GM19035 (cell line): ENCODE data around the gene FILIP1L.

Experiments used
- ATAC-seq: cut with Tn5 transposase; IDR thresholded peaks from one replicate; pipeline ENCODE4 v1.9.1; 2021; ENCODE audit not compliant: unreplicated experiment

FILIP1L gene

DNA sequence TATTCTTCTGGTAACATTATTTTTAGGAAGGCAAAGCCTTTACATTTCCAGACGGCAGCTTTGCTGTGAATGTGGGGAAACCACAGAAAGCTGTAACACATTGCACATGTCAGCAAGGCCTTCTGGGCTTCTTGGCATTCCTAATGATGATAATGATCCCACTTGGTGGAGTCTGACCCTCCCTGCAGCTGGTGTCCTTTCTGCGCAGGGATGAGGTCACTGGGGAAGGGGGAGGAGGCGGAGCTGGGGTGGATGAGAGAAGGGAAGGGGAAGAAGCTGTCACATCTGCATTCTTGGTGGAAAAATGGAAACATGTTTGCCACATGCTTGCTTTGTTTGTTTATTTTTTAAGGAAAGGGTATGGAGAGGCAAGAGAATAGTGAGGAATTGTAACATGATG lies 68.6 kb downstream of the FILIP1L start:
- ATAC-seq: no peak

DNA sequence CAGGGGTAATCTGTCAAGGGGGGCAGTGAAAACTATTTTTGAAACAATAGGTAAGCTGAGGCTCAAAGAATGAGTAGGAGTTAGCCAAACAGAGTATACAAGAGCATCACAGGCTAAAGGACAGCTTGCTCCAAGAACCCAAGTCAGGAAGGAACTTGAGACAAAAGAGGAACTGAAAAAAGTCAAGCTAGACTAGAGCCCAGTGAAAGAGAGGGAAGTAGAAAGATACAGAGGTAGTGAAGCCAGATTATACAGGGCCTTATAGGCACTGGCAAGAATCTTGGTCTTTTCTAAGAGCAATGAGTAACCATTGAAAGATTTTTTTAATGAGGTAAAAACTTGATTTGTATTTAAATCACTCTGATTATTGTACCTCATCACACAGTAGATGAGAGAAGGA lies 69.9 kb downstream of the FILIP1L start:
- peak; percentile 76 for ATAC-seq

DNA sequence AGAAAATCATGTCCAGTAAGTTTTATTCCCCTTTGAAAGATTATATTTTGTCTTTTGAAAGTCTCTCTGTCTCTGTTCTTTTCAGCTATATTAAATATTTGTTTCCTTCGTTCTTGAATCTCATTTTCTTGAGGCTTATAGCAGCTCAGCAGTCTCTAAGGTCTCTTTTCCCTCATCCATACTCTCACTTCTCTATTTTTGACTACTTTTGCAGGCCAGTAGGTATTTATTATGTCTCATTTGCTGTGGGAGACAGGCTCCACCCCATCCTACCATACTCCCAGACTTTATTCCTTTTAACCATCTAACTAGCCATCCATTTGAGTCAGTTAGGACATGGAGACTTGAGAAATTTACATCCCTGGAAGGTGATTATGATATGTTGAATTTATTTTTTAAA lies 71.0 kb downstream of the FILIP1L start:
- ATAC-seq: no peak

DNA sequence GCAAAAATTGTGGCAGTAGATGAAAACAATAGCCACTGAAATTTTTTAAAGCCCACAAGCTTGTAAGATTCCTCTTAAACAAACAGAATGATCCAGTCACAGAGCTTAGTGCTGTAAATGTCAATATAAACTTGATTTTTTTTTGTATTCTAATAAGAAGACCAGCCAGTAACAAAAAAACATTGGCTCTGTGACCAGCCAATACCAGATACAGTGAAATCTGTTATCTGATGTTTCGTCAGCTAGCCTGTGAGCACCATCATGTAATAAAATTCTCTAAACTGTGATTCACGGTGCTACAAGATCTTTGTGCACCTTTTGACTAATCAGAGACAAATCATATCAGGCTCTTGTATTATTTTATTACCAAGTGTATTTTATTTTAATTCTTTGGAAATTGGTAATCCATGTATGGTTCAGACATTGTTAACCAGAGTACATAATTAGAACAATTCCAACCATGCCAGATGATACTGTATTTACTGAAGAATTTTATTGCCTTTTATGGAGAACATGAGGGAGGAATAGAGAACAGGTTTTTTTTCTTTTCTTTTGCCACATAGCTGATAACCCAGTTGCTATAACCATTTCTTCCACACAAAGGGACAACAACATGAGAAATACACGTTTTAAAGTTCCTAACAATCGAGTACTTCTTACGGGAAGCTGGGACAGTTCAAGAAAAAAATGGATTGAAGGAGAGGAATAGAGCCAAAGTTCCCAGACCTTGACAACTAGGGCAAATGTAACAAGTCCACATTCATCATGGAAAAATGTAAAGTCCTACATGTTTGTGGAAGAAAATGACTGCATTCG lies 71.9 kb downstream of the FILIP1L start:
- no peak for ATAC-seq

DNA sequence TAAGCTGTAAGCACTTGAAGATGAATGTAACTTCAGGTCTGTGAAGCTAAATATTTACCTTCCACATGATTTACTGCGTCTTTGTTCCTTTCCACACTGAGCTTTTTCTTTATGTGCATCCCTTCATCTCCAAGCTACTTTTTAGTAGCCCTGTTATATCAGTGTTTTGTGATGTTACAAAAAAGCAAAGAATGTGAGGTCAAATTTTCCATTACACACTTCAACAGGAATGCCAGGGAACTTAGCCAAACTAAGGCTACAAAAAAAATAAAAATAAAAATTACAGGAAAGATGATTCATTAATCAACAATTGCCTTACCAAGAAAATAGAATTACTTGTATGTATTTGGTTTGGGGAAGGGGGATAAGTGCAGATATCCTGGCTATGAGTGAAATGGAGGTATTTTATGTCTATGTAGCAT lies 73.0 kb downstream of the FILIP1L start:
- no peak for ATAC-seq

GRCh38 chr3:100040451-100041225 lies 73.7 kb downstream of the FILIP1L start:
- no peak for ATAC-seq

GRCh38 chr3:100039075-100039474 lies 75.2 kb downstream of the FILIP1L start:
- no peak for ATAC-seq

DNA sequence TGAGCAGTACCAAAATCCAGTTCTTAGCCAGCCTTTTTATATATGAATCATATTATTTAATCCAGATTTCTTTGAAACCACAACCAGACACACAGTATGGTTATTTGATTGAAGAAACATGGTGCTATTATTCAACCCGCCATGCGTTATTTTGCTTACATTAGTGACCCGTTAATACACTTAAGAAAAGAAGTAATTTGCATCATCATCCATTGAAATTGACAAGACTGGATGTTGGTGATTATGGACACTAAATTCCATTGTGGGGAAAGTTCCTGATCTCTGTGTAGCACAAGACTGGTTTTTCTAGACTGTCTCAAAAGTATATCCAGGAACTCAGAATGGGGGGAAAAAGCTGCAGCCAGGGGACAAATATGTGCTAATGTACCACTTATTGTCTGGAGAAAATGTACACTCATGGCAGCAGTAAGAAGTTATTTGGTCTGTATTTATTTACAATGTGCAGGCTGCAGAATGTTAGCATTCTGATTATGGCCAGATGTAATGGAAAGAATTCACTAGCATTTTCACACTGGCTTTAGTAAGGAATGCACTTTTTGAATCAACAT lies 80.3 kb downstream of the FILIP1L start:
- no peak for ATAC-seq

DNA sequence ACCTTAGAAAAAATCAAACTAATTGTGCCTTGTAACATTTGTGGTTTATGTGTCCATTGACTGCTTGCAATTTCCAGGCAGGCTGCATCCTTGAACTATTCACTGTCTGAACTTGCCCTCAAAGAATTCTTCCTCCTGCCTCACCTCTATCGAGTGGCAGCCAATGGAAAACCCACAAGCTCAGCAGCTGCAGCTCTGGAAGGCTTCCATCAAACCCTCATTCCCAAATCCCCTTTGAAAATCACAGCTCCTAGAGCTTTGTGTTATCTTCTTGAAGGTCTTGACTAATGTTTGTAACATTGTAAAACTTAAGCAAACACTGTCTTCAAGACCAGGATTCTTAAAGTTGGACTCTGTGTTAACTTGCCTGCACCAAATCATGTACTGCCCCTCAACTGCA lies 81.1 kb downstream of the FILIP1L start:
- ATAC-seq: no peak

DNA sequence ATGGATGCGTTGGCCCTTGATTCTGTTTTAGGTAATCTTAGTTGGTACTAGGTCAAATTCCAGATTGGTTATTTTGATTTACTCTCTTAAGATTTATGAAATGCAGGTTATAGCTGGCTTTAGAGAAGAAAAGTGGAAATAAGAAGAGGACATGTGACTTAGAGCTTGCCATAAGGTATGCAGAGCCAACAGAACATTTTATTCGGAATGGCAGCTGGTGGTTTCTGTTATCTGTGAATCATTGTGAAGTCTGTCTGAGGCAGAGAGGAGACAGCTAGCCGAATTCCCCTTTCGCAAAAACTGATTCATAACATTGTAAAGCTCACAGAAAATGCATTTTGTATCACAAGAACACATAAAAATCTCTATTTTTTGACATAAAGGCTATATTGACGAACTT lies 82.1 kb downstream of the FILIP1L start:
- ATAC-seq: no peak

DNA sequence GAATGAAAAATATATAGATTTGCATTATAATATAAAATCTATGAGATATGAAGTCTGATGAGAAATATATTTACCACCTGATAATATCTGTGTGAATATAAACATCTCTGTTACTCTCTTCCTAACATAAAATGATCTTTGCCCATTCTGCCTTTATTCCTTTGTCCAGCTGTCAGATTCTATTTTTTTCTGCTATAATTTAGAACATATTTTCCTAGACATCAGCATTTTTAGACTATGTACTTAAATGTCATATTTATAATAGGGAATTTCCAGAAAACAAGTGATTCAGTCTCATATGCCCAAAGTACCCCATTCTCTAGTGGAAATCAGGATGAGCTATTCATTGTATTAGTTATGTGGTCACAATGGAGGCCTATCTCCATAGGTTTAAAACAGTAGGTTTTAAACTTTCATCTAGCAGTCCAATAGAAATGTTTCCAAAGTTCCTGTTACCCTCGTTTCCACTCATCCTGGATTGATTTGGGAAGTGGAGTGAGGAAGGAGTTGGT lies 83.3 kb downstream of the FILIP1L start:
- ATAC-seq: no peak

GRCh38 chr3:100030346-100030745 lies 84.0 kb downstream of the FILIP1L start:
- ATAC-seq: no peak

DNA sequence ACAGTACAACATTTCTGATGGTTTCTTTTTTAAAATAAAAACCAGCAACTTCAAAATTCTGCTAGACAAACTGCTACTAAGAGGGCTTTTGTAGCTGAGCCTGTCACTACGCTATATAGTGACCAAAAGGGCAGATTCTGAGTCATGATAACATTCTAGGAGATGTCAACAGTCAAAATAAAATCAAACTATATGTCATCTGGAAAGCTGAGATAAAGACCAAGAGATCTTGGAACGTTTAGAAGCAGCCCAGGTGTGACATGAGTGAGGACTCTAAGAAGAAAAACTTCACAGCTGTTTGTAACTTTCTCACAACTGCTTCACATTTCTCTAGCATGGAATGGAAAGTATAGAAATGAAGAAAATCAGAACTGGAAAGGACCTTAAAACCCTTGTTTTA lies 84.6 kb downstream of the FILIP1L start:
- ATAC-seq: peak; percentile 58

GRCh38 chr3:100029052-100029451 lies 85.2 kb downstream of the FILIP1L start:
- no peak for ATAC-seq

DNA sequence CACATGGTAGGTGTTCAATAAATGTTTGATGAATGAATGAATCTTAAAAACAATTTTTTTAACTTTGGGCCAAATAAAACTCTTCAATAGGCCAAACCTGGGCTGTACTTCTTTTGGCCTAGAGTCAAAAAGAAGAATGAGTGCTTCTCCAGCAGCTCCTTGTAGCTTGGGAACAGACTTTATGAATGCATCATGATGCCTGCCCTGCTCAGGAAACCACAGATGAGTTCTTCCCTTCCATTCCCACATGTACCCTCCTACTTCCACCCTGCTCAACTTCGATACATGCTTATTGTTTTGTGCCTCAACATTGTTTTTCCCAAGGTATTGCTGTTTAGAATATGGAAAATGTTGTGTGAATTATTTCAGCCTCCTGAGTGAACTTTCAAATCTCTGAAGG lies 87.0 kb downstream of the FILIP1L start:
- no peak for ATAC-seq

DNA sequence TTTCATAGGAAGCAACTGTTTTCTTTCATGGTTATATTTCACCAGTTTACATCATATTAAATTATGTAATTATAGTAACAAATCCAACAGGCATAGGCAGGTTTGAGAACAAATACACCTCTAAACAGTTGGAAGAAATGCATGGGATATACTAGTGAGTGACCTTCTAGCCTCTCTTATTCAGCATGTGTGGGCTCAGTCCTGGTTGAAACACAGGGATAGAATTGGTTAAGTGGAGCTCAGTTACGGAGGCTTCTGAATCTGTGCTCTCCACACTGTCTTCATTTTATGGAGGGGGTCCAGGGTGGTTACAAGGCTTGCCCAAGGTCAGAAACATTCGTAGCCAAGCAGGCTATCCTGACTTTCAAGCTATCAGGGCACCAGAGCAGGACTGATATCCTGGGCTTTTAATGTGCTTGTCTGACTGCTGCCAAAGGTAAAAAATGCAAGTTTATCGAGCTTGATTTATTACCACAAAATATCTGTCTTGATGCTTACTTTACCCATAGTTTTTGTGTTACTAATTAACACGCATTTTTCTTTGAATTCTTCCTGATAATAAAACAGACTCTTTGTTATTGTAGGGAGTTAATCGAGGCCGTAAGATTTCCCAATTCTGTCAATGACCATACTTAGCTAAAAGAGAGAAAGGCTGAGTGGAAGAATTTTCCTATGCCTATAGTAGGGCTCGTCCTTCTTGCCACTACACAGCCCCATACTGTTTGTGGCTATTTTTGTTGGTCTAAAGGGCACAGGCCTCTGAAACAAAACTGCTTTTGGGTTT lies 89.6 kb downstream of the FILIP1L start:
- no peak for ATAC-seq

DNA sequence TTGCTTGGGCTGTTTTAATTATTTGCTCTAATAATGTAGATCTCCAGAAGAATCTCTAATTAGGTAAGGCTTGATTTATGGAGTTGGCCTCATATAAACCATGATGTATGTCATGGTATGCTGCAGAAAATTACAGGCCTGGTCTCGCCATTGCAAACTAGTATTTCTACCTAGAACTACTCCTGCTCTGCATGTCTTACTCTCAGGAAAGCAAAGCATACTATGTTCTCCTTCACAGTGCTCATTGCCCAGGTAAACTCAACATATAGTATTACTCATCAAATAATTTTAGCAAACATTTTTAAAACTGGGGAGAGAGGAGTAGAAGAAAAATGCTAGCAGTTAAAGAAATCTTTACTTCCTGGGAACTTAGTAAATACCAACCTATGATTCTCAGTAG lies 90.7 kb downstream of the FILIP1L start:
- no peak for ATAC-seq

GRCh38 chr3:100023150-100023549 lies 91.2 kb downstream of the FILIP1L start:
- ATAC-seq: no peak

DNA sequence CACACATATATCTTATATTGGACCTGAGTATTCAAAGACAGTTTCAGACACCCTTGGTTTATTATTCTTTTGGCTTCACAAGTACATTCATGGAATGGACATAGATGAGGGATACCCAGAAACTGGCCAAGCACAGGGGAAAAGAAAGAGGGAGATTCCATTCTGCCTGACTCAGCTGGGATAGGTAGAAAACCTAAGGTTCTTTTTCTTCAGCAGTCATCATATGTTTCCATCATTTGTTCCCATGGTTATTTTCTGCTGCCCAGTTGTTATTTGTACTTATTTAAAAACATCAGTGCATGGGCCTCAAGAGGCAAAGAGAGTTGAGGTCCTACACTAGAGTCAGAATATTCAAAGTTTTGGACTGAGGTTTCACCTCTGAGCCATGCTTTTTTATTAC lies 91.8 kb downstream of the FILIP1L start:
- no peak for ATAC-seq

- ATAC-seq: no peak
These were observed 93.2 kb downstream of the FILIP1L start for GRCh38 chr3:100020876-100021644.
